Panc1 (cell line): ENCODE measurements around the gene SLCO3A1. TPM values are rescaled to one million over a fixed set of nuclear protein-coding genes. Genes with fewer than 3 reads are reported as not detected.

Source experiments
- ATAC-seq: fragments of 200-7000 bp; cut with Tn5 transposase; 2 replicates; pipeline ENCODE4 v1.9.1; 2020; ENCODE audit warnings: mild to moderate bottlenecking, moderate library complexity
- BruUV-seq: library from RNA; stranded (reverse); fragments of 400-500 nt; replicated peaks from 2 replicates; lab custom pipeline; 2021; lab: Mats Ljungman, UMichigan
- CTCF ChIA-PET: fragments of 300-600 bp; sonication (Branson Sonifier 250); formaldehyde crosslinking; loops from one replicate; lab custom pipeline; 2022; ENCODE audit warnings: antibody characterized with exemption; lab: Charles Lee
- POLR2A ChIA-PET: fragments of 300-600 bp; sonication (Branson Sonifier 250); formaldehyde crosslinking; loops from one replicate; lab custom pipeline; 2022; ENCODE audit warnings: antibody characterized with exemption; lab: Charles Lee
- DNase-seq: peaks from one replicate; pipeline ENCODE4 v3.0.0-alpha.2; 2010; ENCODE audit warnings: low read depth, low spot score
- H3K27ac ChIP-seq: 2 replicates; pipeline ENCODE4 v1.5.1; 2011; ENCODE audit warnings: mild to moderate bottlenecking, low read length, inconsistent platforms
- H3K27me3 ChIP-seq: fragments of 200-500 bp; sonication (Bioruptor generic); 2 replicates; pipeline ENCODE4 v1.6.0; 2014; ENCODE audit warnings: low read length, inconsistent platforms; ENCODE audit not compliant: control insufficient read depth, insufficient read depth
- H3K36me3 ChIP-seq: fragments of 200-500 bp; sonication (Bioruptor generic); 2 replicates; pipeline ENCODE4 v1.5.1; 2014; ENCODE audit warnings: inconsistent platforms, mild to moderate bottlenecking, low read length, moderate library complexity; ENCODE audit not compliant: control insufficient read depth, insufficient read depth
- H3K4me1 ChIP-seq: 2 replicates; pipeline ENCODE4 v1.5.1; 2011; ENCODE audit warnings: inconsistent platforms, mild to moderate bottlenecking, low read length, moderate library complexity; ENCODE audit not compliant: control insufficient read depth, insufficient read depth
- H3K4me3 ChIP-seq, 2 experiments: 2 replicates each; pipeline ENCODE4 v1.5.1; 2011 to 2012; ENCODE audit warnings: low read depth in 2 of 2, low read length in 2 of 2, mild to moderate bottlenecking in 2 of 2, inconsistent platforms in 1 of 2, moderate library complexity in 1 of 2
- H3K9me3 ChIP-seq: fragments of 200-500 bp; sonication (Bioruptor generic); 2 replicates; pipeline ENCODE4 v1.5.1; 2014; ENCODE audit warnings: low read depth, mild to moderate bottlenecking, inconsistent platforms, low read length, moderate library complexity; ENCODE audit not compliant: control insufficient read depth, insufficient read depth
- POLR2AphosphoS5 ChIP-seq: IDR thresholded peaks from 2 replicates; pipeline ENCODE4 v1.6.1; 2012; ENCODE audit warnings: mild to moderate bottlenecking, low read depth, low read length, moderate library complexity
- SIN3A ChIP-seq: IDR thresholded peaks from 2 replicates; pipeline ENCODE4 v1.6.1; 2012; ENCODE audit warnings: low read depth, mild to moderate bottlenecking, low read length, moderate library complexity, borderline replicate concordance; ENCODE audit not compliant: insufficient read depth
- TCF7L2 ChIP-seq: IDR thresholded peaks from 2 replicates; pipeline ENCODE4 v1.6.1; 2011; ENCODE audit warnings: mild to moderate bottlenecking, low read depth, low read length, inconsistent platforms
- in situ Hi-C: cut with HindIII; loops from 2 replicates; pipeline ENCODE4 v1.10.0; 2016; ENCODE audit warnings: low sequenced_read_pairs, low pct_unique_long_range_greater_than_20kb
- intact Hi-C: fragments of 100-400 bp; cut with micrococcal nuclease; formaldehyde crosslinking; loops from one replicate; pipeline ENCODE4 v1.10.0; 2022; ENCODE audit not compliant: unreplicated experiment
- total RNA-seq: library from RNA; stranded (reverse); gene quantifications from one replicate; pipeline ENCODE4 v1.2.1, GENCODE V29; 2021; ENCODE audit not compliant: unreplicated experiment
- TF ChIP-seq, protein P1 (sequence below), 2 experiments: IDR thresholded peaks; 2 replicates each; pipeline ENCODE4 v1.6.1; 2011 to 2012; ENCODE audit warnings: low read depth in 2 of 2, control low read depth in 1 of 2, low read length in 1 of 2, mild to moderate bottlenecking in 1 of 2, moderate library complexity in 1 of 2; ENCODE audit not compliant: insufficient read depth in 1 of 2
- TF ChIP-seq, protein P2 (sequence below): fragments of 450-650 bp; IDR thresholded peaks from 2 replicates; pipeline ENCODE4 v1.5.1; 2017; ENCODE audit warnings: mild to moderate bottlenecking

The SLCO3A1 gene
- total RNA-seq, 1 experiment from 2014 or later, result 20.6 TPM

DNA sequence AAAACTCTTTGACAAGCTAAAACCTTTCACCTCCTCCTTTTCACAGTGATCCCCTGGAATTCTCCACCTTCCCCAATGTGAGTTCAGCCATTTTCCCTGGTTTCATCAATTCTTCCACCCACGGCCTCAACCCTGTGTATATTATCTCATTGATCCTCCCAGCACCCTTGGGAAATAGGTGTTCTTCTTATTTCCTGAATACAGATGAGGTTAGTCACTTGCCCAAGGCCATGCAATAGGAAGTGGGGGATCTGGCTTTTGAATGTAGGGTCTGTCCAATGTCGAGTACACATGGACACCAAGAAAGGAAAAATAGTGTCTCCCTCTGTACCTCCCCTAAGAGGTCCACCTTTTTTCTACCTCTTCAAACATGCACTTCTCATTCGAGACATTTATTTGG lies 277.4 kb downstream of the SLCO3A1 start:
- ChIA-PET POLR2A (interaction anchor here (0.7 kb wide), 1 partner anchor 1386 kb away, joined by 8 read pairs; no protein-coding TSS in a partner anchor), CTCF (no interaction called here)
- Histone ChIP-seq H3K36me3 (no peaks in the 10 kb centered on the region), H3K27me3 (no peaks in the 10 kb centered on the region), H3K9me3 (no peaks in the 10 kb centered on the region), H3K4me1 (no peaks in the 10 kb centered on the region), H3K27ac (no peak overlapping the region), H3K4me3 (no peak overlapping the region)
- ATAC-seq (no peak), DNase-seq (no peak)
- no TSS peak for BruUV-seq
- no peak for TF ChIP-seq SIN3A
- TF ChIP-seq, protein P1, sequence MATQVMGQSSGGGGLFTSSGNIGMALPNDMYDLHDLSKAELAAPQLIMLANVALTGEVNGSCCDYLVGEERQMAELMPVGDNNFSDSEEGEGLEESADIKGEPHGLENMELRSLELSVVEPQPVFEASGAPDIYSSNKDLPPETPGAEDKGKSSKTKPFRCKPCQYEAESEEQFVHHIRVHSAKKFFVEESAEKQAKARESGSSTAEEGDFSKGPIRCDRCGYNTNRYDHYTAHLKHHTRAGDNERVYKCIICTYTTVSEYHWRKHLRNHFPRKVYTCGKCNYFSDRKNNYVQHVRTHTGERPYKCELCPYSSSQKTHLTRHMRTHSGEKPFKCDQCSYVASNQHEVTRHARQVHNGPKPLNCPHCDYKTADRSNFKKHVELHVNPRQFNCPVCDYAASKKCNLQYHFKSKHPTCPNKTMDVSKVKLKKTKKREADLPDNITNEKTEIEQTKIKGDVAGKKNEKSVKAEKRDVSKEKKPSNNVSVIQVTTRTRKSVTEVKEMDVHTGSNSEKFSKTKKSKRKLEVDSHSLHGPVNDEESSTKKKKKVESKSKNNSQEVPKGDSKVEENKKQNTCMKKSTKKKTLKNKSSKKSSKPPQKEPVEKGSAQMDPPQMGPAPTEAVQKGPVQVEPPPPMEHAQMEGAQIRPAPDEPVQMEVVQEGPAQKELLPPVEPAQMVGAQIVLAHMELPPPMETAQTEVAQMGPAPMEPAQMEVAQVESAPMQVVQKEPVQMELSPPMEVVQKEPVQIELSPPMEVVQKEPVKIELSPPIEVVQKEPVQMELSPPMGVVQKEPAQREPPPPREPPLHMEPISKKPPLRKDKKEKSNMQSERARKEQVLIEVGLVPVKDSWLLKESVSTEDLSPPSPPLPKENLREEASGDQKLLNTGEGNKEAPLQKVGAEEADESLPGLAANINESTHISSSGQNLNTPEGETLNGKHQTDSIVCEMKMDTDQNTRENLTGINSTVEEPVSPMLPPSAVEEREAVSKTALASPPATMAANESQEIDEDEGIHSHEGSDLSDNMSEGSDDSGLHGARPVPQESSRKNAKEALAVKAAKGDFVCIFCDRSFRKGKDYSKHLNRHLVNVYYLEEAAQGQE (IDR thresholded peaks at IDR 0.05; ENCODE audit: insufficient read depth in 1 of 2, low read depth in 2 of 2, low read length in 1 of 2), result no peak
- TF ChIP-seq, protein P2, sequence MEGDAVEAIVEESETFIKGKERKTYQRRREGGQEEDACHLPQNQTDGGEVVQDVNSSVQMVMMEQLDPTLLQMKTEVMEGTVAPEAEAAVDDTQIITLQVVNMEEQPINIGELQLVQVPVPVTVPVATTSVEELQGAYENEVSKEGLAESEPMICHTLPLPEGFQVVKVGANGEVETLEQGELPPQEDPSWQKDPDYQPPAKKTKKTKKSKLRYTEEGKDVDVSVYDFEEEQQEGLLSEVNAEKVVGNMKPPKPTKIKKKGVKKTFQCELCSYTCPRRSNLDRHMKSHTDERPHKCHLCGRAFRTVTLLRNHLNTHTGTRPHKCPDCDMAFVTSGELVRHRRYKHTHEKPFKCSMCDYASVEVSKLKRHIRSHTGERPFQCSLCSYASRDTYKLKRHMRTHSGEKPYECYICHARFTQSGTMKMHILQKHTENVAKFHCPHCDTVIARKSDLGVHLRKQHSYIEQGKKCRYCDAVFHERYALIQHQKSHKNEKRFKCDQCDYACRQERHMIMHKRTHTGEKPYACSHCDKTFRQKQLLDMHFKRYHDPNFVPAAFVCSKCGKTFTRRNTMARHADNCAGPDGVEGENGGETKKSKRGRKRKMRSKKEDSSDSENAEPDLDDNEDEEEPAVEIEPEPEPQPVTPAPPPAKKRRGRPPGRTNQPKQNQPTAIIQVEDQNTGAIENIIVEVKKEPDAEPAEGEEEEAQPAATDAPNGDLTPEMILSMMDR, result no peak
- no peak for TF ChIP-seq TCF7L2
- TF ChIP-seq POLR2AphosphoS5, result no peak
- in situ Hi-C loops (no loop called here), intact Hi-C loops (no loop called here)

DNA sequence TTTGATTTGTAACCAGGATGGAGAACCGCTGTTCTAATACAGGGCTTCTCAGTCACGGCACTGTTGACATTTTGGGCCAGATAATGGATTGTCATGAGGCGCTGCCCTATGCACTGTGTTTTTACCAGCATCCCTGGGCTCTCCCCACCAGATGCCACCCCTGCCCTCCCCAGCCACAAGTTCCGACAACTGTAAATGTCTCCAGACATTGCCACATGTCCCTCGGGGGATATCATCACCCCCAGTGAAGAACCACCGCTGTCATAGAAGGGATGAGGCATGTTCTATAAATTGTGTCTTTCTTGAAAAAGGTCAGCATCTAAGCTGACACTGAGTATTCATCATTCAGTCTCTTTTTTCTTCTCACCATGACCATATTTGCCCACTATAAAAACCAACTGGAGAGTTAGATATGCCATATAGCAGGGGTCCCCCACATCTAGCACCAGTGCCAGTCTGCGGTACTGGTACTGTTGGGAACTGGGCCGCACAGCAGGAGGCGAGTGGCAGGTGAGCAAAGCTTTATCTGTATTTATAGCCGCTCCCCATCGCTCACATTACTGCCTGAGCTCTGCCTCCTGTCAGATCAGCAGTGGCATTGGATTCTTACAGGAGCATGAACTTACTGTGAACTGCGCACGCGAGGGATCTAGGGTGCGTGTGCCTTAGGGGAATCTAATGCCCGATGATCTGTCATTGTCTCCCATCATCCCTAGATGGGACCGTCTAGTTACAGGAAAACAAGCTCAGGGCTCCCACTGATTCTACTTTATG lies 279.7 kb downstream of the SLCO3A1 start:
- TF ChIP-seq, protein P2, result no peak
- TF ChIP-seq POLR2AphosphoS5 (no peak), TCF7L2 (no peak), SIN3A (no peak)
- Histone ChIP-seq H3K27me3 (no peaks in the 10 kb centered on the region), H3K4me3 (no peak overlapping the region), H3K36me3 (no peaks in the 10 kb centered on the region), H3K4me1 (no peaks in the 10 kb centered on the region), H3K9me3 (no peaks in the 10 kb centered on the region), H3K27ac (no peak overlapping the region)
- ATAC-seq (no peak), DNase-seq (no peak)
- in situ Hi-C loops, result no loop called here
- intact Hi-C loops, result no loop called here
- BruUV-seq, result no TSS peak
- CTCF ChIA-PET, result no interaction called here
- POLR2A ChIA-PET, result no interaction called here
